22Rv1 (cell line): ENCODE data around the gene KRT5.
"Not testable (repeated sequence)": the region's sequence is repeated elsewhere in the genome, so short reads cannot be mapped to it uniquely, and the experiment has no call there.

Experiments
- H3K27ac ChIP-seq: fragments of 450-650 bp; 2 replicates; pipeline ENCODE4 v1.5.1; 2017
- ZFX ChIP-seq: fragments of 450-650 bp; IDR thresholded peaks from 2 replicates; pipeline ENCODE4 v1.6.1; 2017; ENCODE audit warnings: antibody characterized with exemption, borderline replicate concordance
- TF ChIP-seq, protein P1 (sequence below): fragments of 450-650 bp; IDR thresholded peaks from 2 replicates; pipeline ENCODE4 v1.5.1; 2017; ENCODE audit warnings: mild to moderate bottlenecking

Gene KRT5

DNA sequence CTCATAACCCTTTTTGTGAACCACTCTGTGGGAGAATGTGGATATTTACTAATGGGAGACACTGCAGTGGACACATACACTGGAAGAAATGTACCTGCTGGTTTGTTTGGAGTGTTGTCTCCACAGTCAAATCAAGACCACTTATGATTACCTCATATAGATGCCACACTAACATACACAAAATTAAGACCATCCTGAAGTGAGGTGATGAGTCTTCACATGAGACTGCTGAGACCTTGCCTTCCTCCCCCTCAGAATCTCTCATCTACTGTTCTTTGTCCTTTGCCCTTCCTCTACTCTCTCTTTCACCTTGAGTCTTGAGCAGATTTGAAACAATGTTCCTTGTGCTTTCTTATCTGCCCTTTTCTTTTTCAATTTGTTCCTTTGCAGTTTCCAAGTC lies 31.5 kb downstream of the KRT5 start:
- H3K27ac ChIP-seq: no peak overlapping the region

DNA sequence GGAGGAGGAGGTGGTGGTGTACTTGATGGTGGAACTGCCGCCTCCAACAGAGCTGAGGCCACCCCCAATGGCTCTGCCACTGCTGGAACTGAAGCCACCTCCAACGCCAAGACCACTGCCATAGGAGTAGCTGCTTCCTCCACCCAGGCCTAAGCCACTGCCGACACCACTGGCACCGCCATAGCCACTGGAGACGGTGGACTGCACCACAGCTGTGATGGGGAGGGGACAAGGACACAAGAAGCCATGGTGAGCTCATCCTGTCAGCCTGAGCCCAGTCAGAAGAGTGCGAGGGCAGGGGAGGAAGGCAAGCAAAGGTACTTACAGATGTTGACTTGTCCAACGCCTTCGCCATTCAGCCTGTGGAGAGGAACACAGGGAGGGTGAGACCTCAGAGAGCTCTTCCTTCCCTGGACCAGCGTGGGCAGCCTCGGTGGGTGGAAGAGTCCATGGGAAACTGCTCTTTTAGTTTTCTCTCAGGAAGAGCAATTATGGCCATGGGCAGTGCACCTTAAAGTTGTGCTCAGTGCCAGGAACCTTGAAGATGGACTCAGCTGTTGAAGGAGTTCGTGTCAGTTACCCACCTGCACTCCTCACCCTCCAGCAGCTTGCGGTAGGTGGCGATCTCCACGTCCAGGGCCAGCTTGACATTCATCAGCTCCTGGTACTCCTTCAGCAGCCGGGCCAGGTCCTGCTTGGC lies 32.3 kb downstream of the KRT5 start:
- TF ChIP-seq, protein P1, sequence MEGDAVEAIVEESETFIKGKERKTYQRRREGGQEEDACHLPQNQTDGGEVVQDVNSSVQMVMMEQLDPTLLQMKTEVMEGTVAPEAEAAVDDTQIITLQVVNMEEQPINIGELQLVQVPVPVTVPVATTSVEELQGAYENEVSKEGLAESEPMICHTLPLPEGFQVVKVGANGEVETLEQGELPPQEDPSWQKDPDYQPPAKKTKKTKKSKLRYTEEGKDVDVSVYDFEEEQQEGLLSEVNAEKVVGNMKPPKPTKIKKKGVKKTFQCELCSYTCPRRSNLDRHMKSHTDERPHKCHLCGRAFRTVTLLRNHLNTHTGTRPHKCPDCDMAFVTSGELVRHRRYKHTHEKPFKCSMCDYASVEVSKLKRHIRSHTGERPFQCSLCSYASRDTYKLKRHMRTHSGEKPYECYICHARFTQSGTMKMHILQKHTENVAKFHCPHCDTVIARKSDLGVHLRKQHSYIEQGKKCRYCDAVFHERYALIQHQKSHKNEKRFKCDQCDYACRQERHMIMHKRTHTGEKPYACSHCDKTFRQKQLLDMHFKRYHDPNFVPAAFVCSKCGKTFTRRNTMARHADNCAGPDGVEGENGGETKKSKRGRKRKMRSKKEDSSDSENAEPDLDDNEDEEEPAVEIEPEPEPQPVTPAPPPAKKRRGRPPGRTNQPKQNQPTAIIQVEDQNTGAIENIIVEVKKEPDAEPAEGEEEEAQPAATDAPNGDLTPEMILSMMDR: 0 out of 2 replicates have a peak, but pooled peaks have one; percentile 6
- not testable (repeated sequence) for H3K27ac ChIP-seq

More for the DNA sequence above, 31.5 kb downstream of the KRT5 start:
- TF ChIP-seq, protein P1: no peak
- no peak for TF ChIP-seq ZFX

DNA sequence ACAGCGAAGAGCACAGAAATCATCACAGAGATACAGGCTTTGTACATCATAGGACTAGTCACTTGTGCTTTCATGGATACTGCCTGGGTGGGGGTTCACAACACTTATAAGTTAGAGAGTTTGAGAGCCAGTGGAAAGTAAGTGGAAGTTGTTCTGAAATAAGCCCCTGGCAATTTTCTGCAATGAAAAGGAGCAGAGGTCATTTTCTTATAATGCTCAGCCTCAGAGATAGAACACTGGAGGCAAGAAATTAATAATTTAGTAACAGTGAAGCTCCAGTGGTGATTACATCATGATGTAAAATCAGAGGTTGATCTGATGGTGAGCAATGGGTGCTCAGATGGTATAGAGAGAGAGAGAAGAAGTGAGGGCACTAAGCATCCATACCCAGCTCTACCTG lies 33.0 kb downstream of the KRT5 start:
- no peak overlapping the region for H3K27ac ChIP-seq
- TF ChIP-seq, protein P1: no peak
- TF ChIP-seq ZFX: no peak

DNA sequence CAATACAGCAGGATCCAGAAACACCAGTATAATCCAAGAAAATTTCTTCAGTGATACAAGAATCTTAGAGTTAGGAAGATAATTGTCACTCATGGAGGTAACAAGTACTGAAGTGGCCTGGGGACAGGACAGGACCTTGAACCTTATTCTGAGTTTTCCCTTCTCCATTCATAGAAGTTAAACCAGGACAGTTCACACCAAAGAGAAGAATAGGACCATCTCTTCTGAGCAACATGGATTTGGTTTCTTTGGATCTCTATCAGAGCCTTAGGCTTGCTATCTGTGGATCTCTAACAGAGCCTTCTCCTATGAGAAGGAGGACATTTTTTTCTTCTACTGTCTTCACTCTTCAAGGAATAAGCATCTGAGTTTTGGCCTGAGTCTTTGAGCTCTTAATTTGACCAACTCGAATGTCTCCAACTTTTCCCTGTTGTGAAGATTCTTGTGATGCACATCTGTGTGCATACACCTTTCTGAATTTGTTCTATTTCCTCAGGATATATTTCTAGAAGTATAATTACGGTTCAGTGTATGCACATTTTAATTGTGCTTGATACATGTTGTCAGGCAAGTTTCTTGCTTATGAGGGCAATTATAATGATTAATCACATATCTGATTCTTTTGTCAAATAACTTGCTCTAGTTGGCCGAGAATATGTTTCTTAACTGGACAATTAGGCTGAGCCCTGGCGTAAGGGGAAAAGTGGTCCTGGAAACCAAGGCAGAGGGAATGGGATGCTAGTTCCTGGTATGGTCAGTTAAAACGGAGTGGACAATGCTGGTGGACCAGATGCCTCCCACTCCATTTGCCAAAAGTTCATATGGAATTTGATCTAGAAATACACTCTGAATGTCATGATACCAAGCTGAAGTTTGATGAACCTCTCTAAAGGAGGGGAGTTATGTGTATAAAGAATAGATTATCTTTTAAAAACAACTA lies 33.8 kb downstream of the KRT5 start:
- TF ChIP-seq, protein P1: no peak
- no peak for TF ChIP-seq ZFX
- H3K27ac ChIP-seq: no peak overlapping the region

DNA sequence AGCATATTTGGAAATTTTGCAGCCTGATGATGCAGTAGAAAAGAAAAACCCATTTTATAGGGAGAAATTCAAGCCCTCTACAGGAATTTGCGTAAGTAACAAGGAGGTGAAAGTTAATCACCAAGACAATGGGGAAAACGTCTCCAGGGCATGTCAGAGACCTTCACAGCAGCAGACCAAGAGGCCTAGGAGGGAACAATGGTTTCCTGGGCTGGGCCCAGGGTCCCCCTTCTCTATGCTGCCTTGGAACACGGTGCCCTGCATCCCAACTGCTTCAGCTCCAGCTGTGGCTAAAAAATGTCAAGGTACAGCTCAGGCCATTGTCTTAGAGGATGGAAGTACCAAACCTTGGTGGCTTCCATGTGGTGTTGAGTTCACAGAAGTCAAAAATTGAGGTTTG lies 40.1 kb downstream of the KRT5 start:
- TF ChIP-seq ZFX: no peak
- TF ChIP-seq, protein P1: no peak
- no peak overlapping the region for H3K27ac ChIP-seq

DNA sequence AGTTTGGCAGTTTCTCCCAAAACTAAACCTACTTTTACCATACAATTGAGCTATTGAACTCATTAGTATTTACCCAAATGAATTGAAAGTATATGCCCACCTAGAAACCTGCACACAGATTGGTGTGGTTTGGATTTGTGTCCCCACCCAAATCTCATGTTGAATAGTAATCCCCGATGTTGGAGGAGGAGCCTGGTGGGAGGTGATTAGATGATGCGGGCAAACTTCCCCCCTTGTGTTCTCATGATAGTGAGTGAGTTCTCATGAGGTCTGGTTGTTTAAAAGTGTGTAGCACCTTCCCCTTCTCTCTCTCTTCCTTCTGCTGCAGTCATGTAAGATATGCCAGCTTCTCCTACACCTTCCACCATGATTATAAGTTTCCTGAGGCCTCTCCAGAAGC lies 42.5 kb downstream of the KRT5 start:
- TF ChIP-seq, protein P1: no peak
- no peak for TF ChIP-seq ZFX
- no peak overlapping the region for H3K27ac ChIP-seq

DNA sequence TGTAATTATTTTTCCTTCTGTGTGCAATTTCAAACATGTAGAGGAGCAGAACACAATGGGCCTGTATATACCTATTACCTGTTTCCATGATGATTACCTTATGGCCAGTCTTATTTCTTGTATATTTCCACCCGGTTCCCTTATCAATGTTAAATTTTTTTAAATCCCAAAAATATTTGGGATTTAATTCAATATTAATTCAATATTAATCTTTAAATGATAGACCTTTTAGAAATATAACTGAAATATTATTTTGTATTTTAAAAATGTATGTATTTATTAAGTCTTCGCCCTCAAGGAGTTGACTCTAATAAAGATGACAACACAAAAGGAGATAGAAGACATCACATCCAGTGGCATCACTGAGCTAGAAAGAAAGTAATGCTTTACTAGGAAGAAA lies 46.0 kb downstream of the KRT5 start:
- TF ChIP-seq, protein P1: no peak
- TF ChIP-seq ZFX: no peak
- no peak overlapping the region for H3K27ac ChIP-seq
